GM12873 (cell line): Measurements from ENCODE around the gene FLOT2.
A peak's percentile ranks its signal among the peaks of the same experiment; 100 is the strongest.

Experiments
- TF ChIP-seq, protein P1 (sequence below): IDR thresholded peaks from 2 replicates; pipeline ENCODE4 v1.5.1; 2012; ENCODE audit warnings: low read depth, mild to moderate bottlenecking, moderate library complexity, low read length, control low read depth; ENCODE audit not compliant: insufficient read depth; ENCODE audit errors: missing control alignments

Gene FLOT2, protein sequence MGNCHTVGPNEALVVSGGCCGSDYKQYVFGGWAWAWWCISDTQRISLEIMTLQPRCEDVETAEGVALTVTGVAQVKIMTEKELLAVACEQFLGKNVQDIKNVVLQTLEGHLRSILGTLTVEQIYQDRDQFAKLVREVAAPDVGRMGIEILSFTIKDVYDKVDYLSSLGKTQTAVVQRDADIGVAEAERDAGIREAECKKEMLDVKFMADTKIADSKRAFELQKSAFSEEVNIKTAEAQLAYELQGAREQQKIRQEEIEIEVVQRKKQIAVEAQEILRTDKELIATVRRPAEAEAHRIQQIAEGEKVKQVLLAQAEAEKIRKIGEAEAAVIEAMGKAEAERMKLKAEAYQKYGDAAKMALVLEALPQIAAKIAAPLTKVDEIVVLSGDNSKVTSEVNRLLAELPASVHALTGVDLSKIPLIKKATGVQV

DNA sequence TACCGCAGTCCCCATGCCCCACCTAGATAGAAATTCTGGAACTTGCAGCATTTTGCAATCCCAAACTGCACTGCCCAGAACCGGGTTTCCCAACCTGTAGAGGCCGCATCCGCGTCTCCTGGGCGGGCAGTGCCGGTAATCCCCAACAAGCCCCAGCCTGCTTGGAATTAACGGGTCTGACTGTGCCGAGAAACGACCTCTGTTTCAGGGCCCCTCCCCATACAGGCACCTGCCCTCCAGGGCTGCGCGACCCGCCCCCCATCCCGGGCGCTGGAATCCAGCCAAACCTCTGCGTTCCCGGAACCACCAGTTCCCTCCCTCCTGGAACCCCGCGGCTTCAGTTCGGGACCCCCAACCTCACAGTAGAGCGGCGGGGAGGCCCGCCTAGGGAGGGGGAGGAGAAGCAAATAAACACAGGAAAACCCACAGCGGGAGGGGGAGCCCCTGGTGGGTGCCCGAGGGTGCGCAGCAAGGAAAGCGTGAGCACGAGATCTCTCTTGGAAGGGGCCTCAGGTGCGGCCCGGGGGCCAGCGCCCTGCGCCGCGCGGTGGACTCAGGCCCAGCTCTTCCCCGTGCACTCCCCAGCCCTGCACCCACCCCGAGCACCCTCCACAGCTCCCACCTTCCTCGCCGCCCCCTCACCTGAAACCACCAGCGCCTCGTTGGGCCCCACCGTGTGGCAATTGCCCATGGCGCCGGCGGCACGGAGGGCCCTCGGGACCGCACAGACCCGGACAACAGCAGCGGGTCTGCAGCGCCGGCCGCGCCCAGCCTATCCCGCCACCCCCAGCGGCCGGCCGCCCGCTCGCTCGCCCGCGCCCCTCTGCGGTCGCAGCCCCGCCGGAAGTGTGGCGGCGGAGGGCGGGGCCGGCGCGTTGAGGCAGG is at the start of gene FLOT2:
FLOT2 (minus strand) TSS at position 850 of the 885 bp plus-strand sequence; CDS start at position 691, 159 bp downstream.
- TF ChIP-seq, protein P1, sequence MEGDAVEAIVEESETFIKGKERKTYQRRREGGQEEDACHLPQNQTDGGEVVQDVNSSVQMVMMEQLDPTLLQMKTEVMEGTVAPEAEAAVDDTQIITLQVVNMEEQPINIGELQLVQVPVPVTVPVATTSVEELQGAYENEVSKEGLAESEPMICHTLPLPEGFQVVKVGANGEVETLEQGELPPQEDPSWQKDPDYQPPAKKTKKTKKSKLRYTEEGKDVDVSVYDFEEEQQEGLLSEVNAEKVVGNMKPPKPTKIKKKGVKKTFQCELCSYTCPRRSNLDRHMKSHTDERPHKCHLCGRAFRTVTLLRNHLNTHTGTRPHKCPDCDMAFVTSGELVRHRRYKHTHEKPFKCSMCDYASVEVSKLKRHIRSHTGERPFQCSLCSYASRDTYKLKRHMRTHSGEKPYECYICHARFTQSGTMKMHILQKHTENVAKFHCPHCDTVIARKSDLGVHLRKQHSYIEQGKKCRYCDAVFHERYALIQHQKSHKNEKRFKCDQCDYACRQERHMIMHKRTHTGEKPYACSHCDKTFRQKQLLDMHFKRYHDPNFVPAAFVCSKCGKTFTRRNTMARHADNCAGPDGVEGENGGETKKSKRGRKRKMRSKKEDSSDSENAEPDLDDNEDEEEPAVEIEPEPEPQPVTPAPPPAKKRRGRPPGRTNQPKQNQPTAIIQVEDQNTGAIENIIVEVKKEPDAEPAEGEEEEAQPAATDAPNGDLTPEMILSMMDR: peak; percentile 52

- TF ChIP-seq, protein P1: no peak
Measured at GRCh38 chr17:28946239-28946638, 48.7 kb upstream of the FLOT2 start.

DNA sequence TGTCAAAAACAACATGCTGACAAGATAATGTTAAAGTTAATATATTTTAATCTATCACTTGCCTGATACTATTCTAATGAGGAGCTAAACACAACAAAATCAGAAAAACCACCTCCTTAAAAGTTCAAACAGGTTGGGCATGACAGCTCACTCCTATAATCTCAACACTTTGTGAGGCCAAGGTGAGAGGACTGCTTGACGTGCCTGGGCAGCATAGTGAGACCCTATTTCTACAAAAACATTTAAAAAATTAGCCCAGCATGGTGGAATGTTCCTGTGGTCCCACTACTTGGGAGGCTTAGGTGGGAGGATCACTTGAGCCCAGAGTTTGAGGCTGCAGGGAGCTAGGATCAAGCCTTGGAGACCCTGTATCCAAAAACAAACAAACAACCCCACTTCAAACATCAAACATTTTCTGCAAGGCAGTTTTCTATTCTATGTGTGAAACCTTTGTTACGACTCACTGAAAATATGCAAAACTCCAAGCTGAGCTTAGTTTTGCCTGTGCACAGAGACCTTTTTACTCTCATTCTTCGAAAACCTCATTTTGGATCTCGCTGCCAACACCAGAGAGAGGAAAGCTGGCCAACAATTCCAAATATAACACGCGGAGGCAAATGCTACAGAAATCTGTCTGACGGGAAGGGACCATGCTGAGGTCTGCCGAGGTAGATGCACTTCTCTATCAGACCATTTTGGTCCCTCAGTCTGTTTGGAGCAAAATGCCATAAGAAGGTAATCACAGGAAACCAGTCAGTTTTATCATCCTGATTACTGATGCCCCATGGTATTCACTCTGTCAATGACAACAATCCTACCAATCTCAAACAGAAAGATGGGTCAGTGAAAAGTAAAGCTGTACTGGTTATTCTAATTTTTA is 47.6 kb upstream of the FLOT2 start:
- TF ChIP-seq, protein P1: no peak

- TF ChIP-seq, protein P1: no peak
Measured at GRCh38 chr17:28944343-28944742, 46.8 kb upstream of the FLOT2 start.

- TF ChIP-seq, protein P1: no peak
Measured at GRCh38 chr17:28942925-28943324, 45.4 kb upstream of the FLOT2 start.

GRCh38 chr17:28941251-28941650 is 43.7 kb upstream of the FLOT2 start:
- TF ChIP-seq, protein P1: no peak
